Naive thymus-derived CD4-positive, alpha-beta T cell (primary cell): ENCODE data around the gene GLIPR2. TPM values are rescaled to one million over a fixed set of nuclear protein-coding genes. Genes with fewer than 3 reads are reported as not detected.
"Not testable (repeated sequence)": the region's sequence is repeated elsewhere in the genome, so short reads cannot be mapped to it uniquely, and the experiment has no call there.

Source experiments
- ATAC-seq: fragments of 150-1000 bp; cut with Tn5 transposase; 2 replicates; pipeline ENCODE4 v1.10.0; 2021; ENCODE audit warnings: mild to moderate bottlenecking, moderate library complexity
- CTCF ChIA-PET: fragments of 350-600 bp; sonication (Branson Sonifier 250); formaldehyde crosslinking; loops from one replicate; lab custom pipeline; 2021; ENCODE audit warnings: antibody characterized with exemption; lab: Charles Lee
- POLR2A ChIA-PET: fragments of 350-600 bp; sonication (Branson Sonifier 250); formaldehyde crosslinking; loops from one replicate; lab custom pipeline; 2021; ENCODE audit warnings: antibody characterized with exemption, inconsistent platforms; lab: Charles Lee
- DNase-seq, 9 donors: peaks; one replicate each; pipeline versions ENCODE4 v3.0.0 to v3.0.0-alpha.2; 2020 to 2022; ENCODE audit warnings: mixed read lengths in 1 of 9
- H3K27ac ChIP-seq: one replicate; pipeline ENCODE4 v1.7.0; 2013; ENCODE audit warnings: mild to moderate bottlenecking, low read depth, low read length, moderate library complexity
- H3K27me3 ChIP-seq, 2 donors: one replicate each; pipeline ENCODE4 v1.7.0; 2013; ENCODE audit warnings: low read length in 2 of 2, mild to moderate bottlenecking in 2 of 2, moderate library complexity in 2 of 2; ENCODE audit not compliant: control insufficient read depth in 2 of 2, insufficient read depth in 2 of 2
- H3K36me3 ChIP-seq, 3 experiments: 1 replicate in 2 of 3; 2 replicates in 1 of 3; pipeline ENCODE4 v1.7.0; 2013; ENCODE audit warnings: low read length in 3 of 3, mild to moderate bottlenecking in 3 of 3, moderate library complexity in 1 of 3; ENCODE audit not compliant: insufficient read depth in 3 of 3, control insufficient read depth in 2 of 3
- H3K4me1 ChIP-seq, 2 donors: one replicate each; pipeline ENCODE4 v1.7.0; 2013; ENCODE audit warnings: low read length in 2 of 2, mild to moderate bottlenecking in 2 of 2, moderate library complexity in 1 of 2; ENCODE audit not compliant: control insufficient read depth in 2 of 2, insufficient read depth in 2 of 2
- H3K4me3 ChIP-seq: 2 replicates; pipeline ENCODE4 v1.7.0; 2013; ENCODE audit warnings: mild to moderate bottlenecking, low read length
- H3K9me3 ChIP-seq, 3 experiments: 1 replicate in 2 of 3; 2 replicates in 1 of 3; pipeline ENCODE4 v1.7.0; 2013; ENCODE audit warnings: low read length in 3 of 3; ENCODE audit not compliant: control insufficient read depth in 2 of 3
- H3K27ac Mint-ChIP-seq, 9 donors: one replicate each; pipeline ENCODE4 v1.8.0; 2020 to 2022; ENCODE audit warnings: mixed read lengths in 9 of 9, mild to moderate bottlenecking in 8 of 9, moderate library complexity in 5 of 9, inconsistent platforms in 2 of 9
- H3K27me3 Mint-ChIP-seq, 5 donors: one replicate each; pipeline ENCODE4 v1.8.0; 2021 to 2022; ENCODE audit warnings: mixed read lengths in 5 of 5, mild to moderate bottlenecking in 1 of 5
- H3K36me3 Mint-ChIP-seq, 5 donors: one replicate each; pipeline ENCODE4 v1.8.0; 2020 to 2022; ENCODE audit warnings: mixed read lengths in 5 of 5, mild to moderate bottlenecking in 3 of 5, inconsistent platforms in 1 of 5
- H3K4me1 Mint-ChIP-seq, 7 donors: one replicate each; pipeline ENCODE4 v1.8.0; 2020 to 2022; ENCODE audit warnings: mixed read lengths in 7 of 7, mild to moderate bottlenecking in 3 of 7, inconsistent platforms in 1 of 7
- H3K4me3 Mint-ChIP-seq, 10 donors: one replicate each; pipeline ENCODE4 v1.8.0; 2020 to 2022; ENCODE audit warnings: mild to moderate bottlenecking in 10 of 10, mixed read lengths in 10 of 10, moderate library complexity in 6 of 10, inconsistent platforms in 2 of 10
- H3K9me3 Mint-ChIP-seq, 11 donors: one replicate each; pipeline ENCODE4 v1.8.0; 2020 to 2022; ENCODE audit warnings: mixed read lengths in 11 of 11, mild to moderate bottlenecking in 4 of 11, inconsistent platforms in 1 of 11, moderate library complexity in 1 of 11
- intact Hi-C, 2 donors: fragments of 100-400 bp; cut with micrococcal nuclease; formaldehyde crosslinking; loops; one replicate each; pipeline ENCODE4 v1.15.1; 2023
- polyA plus RNA-seq, 2 donors: library from polyadenylated mRNA; unstranded; fragments of 300-500 nt; fragmentation: Illumina TruSeq; gene quantifications; one replicate each; pipeline ENCODE4 v1.2.3, GENCODE V29; 2021
- total RNA-seq, 6 experiments: library from RNA in 5 of 6; stranded (reverse) in 5 of 6; gene quantifications; 1 replicate in 5 of 6; 2 replicates in 1 of 6; pipeline ENCODE4 v1.2.3 and lab custom pipeline; 2021 to 2026

The GLIPR2 gene
- total and polyA plus RNA-seq, 7 experiments from 2014 or later, result 7.7 to 74.7 (median 38.8) TPM

DNA sequence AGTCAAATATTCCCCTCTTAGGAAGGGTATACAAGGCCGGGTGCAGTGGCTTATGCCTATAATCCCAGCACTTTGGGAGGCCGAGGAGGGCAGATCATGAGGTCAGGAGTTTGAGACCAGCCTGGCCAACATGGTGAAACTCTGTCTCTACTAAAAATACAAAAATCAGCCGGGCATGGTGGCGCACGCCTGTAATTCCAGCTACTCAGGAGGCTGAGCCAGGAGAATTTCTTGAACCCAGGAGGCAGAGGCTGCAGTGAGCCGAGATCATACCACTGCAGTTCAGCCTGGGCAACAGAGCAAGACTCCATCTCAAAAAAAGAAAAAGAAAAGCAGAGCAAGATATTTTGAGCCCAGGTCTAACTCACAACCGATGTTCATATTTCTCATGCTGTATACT, 4.9 kb upstream of the GLIPR2 start:
- H3K27ac ChIP-seq, DNase-seq, H3K27me3 ChIP-seq, ATAC-seq, H3K4me3 ChIP-seq, H3K9me3 ChIP-seq, H3K36me3 Mint-ChIP-seq, CTCF ChIA-PET, H3K4me3 Mint-ChIP-seq, H3K9me3 Mint-ChIP-seq, H3K36me3 ChIP-seq, H3K27ac Mint-ChIP-seq: not testable (repeated sequence)
- intact Hi-C loops, result loop anchor here in 1 of 2 donors (10.0 kb wide), 1 partner anchor 1017 kb away; the partner anchor contains the start of gene ATOSB
- peaks cover 15 to 19% of the 10 kb centered on the region in 2 donors for H3K4me1 ChIP-seq
- Mint-ChIP-seq H3K27me3 (peaks cover 0 to 32% (median 0%) of the 10 kb centered on the region in 5 donors), H3K4me1 (peaks cover 12 to 25% (median 24%) of the 10 kb centered on the region in 7 donors)
- POLR2A ChIA-PET, result interaction anchor here (0.6 kb wide), 2 partner anchors 211 to 326 kb away, joined by 3 read pairs; no protein-coding TSS in a partner anchor

DNA sequence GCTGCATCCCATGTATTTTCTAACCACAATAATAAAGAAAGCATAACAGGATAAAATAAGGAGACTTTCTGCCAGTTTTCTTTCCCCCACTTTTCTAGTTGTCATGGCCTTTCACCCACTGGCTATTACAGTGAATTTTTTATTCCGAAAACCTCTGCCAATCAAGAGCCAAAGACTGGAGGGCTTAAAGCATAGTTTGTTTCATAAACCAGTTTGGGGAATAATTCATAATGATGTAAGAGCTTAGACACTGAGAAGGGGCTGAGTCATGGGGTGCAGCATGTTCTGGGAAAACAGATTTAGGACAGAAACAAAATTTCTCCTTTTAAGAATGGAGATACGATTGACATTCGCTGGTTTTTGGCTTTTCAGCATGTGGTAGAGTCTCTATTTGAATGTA, 4.4 kb upstream of the GLIPR2 start:
- Histone ChIP-seq H3K4me1 (peaks cover 15 to 19% of the 10 kb centered on the region in 2 donors), H3K27ac (no peak overlapping the region), H3K4me3 (no peak overlapping the region), H3K27me3 (no peaks in the 10 kb centered on the region), H3K9me3 (no peaks in the 10 kb centered on the region), H3K36me3 (no peaks in the 10 kb centered on the region)
- no peak overlapping the region for H3K4me3 Mint-ChIP-seq
- no peaks in the 10 kb centered on the region for H3K9me3 Mint-ChIP-seq
- DNase-seq (no peak), ATAC-seq (no peak)
- CTCF ChIA-PET, result interaction anchor here (1.2 kb wide), 1 partner anchor 7 kb away, joined by 3 read pairs; no protein-coding TSS in a partner anchor
- H3K36me3 Mint-ChIP-seq, result no peaks in the 10 kb centered on the region
- POLR2A ChIA-PET, result interaction anchor here (0.6 kb wide), 1 partner anchor 211 kb away, joined by 3 read pairs; no protein-coding TSS in a partner anchor
- peaks cover 13 to 23% (median 22%) of the 10 kb centered on the region in 7 donors for H3K4me1 Mint-ChIP-seq
- peak overlapping the region in 1 of 9 donors; percentile 12 for H3K27ac Mint-ChIP-seq
- intact Hi-C loops, result loop anchor here in 1 of 2 donors (10.0 kb wide), 1 partner anchor 1017 kb away; the partner anchor contains the start of gene ATOSB
- H3K27me3 Mint-ChIP-seq, result peaks cover 0 to 32% (median 0%) of the 10 kb centered on the region in 5 donors

DNA sequence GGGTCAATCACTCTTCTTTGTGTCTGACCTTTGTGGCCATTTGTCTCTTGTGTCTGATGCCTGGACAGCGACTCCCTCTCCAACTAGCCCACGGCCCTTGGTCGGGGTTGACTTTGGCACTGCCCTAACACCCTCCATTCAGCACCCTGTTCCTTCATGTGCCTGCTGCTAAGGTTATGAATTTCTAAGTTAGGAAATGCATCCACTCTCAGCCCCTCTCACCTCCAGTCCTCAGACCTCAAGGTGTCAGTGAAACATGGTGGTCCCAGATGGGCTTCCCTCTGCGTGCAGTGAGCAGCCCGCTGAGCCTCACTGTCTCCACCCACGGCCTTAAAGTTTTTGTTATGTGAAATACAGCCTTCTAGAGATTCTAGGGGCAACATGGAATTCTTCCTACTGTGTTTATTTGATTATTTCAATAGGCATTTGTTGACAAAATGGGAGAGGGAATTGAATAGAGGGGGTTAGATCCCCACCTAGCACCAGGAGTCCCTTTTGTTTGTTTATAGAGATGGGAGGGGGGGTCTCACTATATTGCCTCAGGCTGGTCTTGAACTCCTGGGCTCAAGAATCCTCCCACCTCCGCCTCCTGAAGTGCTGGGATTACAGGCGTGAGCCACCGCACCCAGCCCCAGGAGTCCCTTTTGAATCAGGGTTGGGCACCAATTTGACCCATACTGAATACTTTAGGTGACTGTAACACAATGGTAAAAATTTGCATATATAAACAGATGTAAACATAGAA, 1.6 kb upstream of the GLIPR2 start:
- no peak for DNase-seq
- peaks cover 28 to 37% (median 34%) of the 10 kb centered on the region in 7 donors for H3K4me1 Mint-ChIP-seq
- peak overlapping the region in 9 of 10 donors; percentile 49 to 90 (median 78) for H3K4me3 Mint-ChIP-seq
- H3K36me3 ChIP-seq, result no peaks in the 10 kb centered on the region
- H3K9me3 ChIP-seq, result no peaks in the 10 kb centered on the region
- peaks cover 0 to 13% (median 0%) of the 10 kb centered on the region in 5 donors for H3K36me3 Mint-ChIP-seq
- intact Hi-C loops, result loop anchor here (5.0 to 10.0 kb wide), 4 partner anchors 33 to 1020 kb away; partner anchors contain the start of genes ATOSB (in 1 of the 2), GNE (in 1 of the 2) and RNF38 (in 1 of the 2)
- peak overlapping the region in 2 of 9 donors; percentile 62 to 64 for H3K27ac Mint-ChIP-seq
- ATAC-seq, result no peak
- peaks cover 0 to 39% (median 0%) of the 10 kb centered on the region in 5 donors for H3K27me3 Mint-ChIP-seq
- no peaks in the 10 kb centered on the region for H3K27me3 ChIP-seq
- ChIA-PET POLR2A (no interaction called here), CTCF (no interaction called here)
- H3K4me3 ChIP-seq, result no peak overlapping the region
- H3K4me1 ChIP-seq, result peaks cover 29 to 34% of the 10 kb centered on the region in 2 donors
- no peak overlapping the region for H3K27ac ChIP-seq
- H3K9me3 Mint-ChIP-seq, result no peaks in the 10 kb centered on the region

- Histone ChIP-seq H3K9me3 (no peaks in the 10 kb centered on the region), H3K27ac (peak overlapping the region; percentile 74), H3K36me3 (no peaks in the 10 kb centered on the region), H3K4me1 (peaks cover 37 to 43% of the 10 kb centered on the region in 2 donors), H3K27me3 (no peaks in the 10 kb centered on the region), H3K4me3 (peak overlapping the region; percentile 78)
- Mint-ChIP-seq H3K4me1 (peaks cover 37 to 46% (median 43%) of the 10 kb centered on the region in 7 donors), H3K27ac (peak overlapping the region in 6 of 9 donors; percentile 46 to 74 (median 63)), H3K27me3 (peaks cover 0 to 39% (median 0%) of the 10 kb centered on the region in 5 donors), H3K9me3 (no peaks in the 10 kb centered on the region), H3K4me3 (peak overlapping the region; percentile 49 to 90 (median 79)), H3K36me3 (peaks cover 0 to 18% (median 0%) of the 10 kb centered on the region in 5 donors)
- DNase-seq, result no peak
- POLR2A ChIA-PET, result interaction anchor here (1.0 to 1.9 kb wide), 5 partner anchors 8 to 19 kb away, joined by 3 to 14 read pairs (median 5); no protein-coding TSS in a partner anchor
- intact Hi-C loops, result loop anchor here (1.0 to 10.0 kb wide), 10 partner anchors 8 to 1021 kb away; partner anchors contain the start of genes ATOSB (in 1 of the 2), CLTA (in 1 of the 2), GNE (in 1 of the 2) and RNF38 (in 1 of the 2)
- ATAC-seq, result no peak
- CTCF ChIA-PET, result interaction anchor here (0.9 to 1.7 kb wide), 5 partner anchors 15 to 33 kb away, joined by 3 to 7 read pairs (median 4); no protein-coding TSS in a partner anchor
Measured at GRCh38 chr9:36135741-36136271, 727 bp upstream of the GLIPR2 start.

GRCh38 chr9:36136894-36137391, 410 bp downstream of the GLIPR2 start:
- Mint-ChIP-seq H3K4me3 (peak overlapping the region; percentile 83 to 99 (median 93)), H3K27me3 (peaks cover 0 to 38% (median 0%) of the 10 kb centered on the region in 5 donors), H3K4me1 (peaks cover 48 to 57% (median 54%) of the 10 kb centered on the region in 7 donors), H3K36me3 (peaks cover 0 to 21% (median 0%) of the 10 kb centered on the region in 5 donors), H3K27ac (peak overlapping the region; percentile 25 to 94 (median 87)), H3K9me3 (no peaks in the 10 kb centered on the region)
- no peaks in the 10 kb centered on the region for H3K27me3 ChIP-seq
- intact Hi-C loops, result loop anchor here (1.0 to 10.0 kb wide), 10 partner anchors 7 to 1022 kb away; partner anchors contain the start of genes ATOSB (in 1 of the 2), CLTA (in 1 of the 2), GNE (in 1 of the 2) and RNF38 (in 1 of the 2)
- peak overlapping the region; percentile 78 for H3K4me3 ChIP-seq
- peak in 2 of 9 donors; percentile 26 to 54 for DNase-seq
- no peaks in the 10 kb centered on the region for H3K36me3 ChIP-seq
- ChIA-PET POLR2A (interaction anchor here (0.8 to 1.9 kb wide), 6 partner anchors 10 to 29 kb away, joined by 3 to 14 read pairs (median 5); no protein-coding TSS in a partner anchor), CTCF (interaction anchor here (0.9 to 1.8 kb wide), 6 partner anchors 14 to 34 kb away, joined by 3 to 7 read pairs (median 4); no protein-coding TSS in a partner anchor)
- ATAC-seq, result peak; percentile 31
- H3K4me1 ChIP-seq, result peaks cover 45 to 54% of the 10 kb centered on the region in 2 donors
- H3K9me3 ChIP-seq, result no peaks in the 10 kb centered on the region
- peak overlapping the region; percentile 74 for H3K27ac ChIP-seq
